ENCODE data around the gene AVPR2. TPM values are rescaled to one million over a fixed set of nuclear protein-coding genes. Genes with fewer than 3 reads are reported as not detected.

AVPR2 gene
- total RNA-seq, 1 experiment from 2014 or later: not detected

DNA sequence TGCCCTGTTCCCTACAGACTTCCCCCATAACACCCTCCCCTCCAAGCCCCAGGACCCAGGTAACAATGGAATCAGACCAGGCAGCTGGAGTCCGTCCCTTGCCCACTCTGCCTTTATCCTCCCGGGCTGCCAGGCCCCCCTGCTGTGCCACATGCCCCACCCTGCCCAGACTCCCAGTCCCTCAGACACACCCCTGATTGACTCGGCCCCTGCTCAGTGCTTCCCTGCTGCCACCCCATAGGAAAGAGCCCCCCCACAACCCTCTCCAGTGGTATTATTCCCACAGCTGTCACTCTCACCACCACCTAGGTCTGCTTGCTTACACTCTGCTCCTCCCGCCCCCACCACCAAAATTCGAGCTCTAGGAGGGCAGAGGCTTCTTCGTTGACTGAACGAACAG, 35.1 kb downstream of the AVPR2 start:
- no peaks in the 10 kb centered on the region for H3K36me3 ChIP-seq (ENCODE audit: low read depth, low read length)
- POLR2A ChIA-PET (ENCODE audit: unreplicated experiment): no interaction called here
- DNase-seq: no peak
- H3K4me3 ChIP-seq (ENCODE audit: low read length): no peak overlapping the region
- peaks cover 2% of the 10 kb centered on the region; the same call in 1 of the 2 replicates for H3K79me2 ChIP-seq (ENCODE audit: low read length)
- no peaks in the 10 kb centered on the region for H3K27me3 ChIP-seq (ENCODE audit: low read length)
- CTCF ChIA-PET: no interaction called here
- BruUV-seq (replicated peaks): no TSS peak
- no peak overlapping the region for H3K4me2 ChIP-seq (ENCODE audit: low read length)
- H3K9me3 ChIP-seq (ENCODE audit: low read length): no peaks in the 10 kb centered on the region
- no peak for ATAC-seq
- no peaks in the 10 kb centered on the region for H3K9me2 ChIP-seq (replicated peaks; ENCODE audit: low read length)
- H4K20me1 ChIP-seq (ENCODE audit: low read length): no peaks in the 10 kb centered on the region
- H3F3A ChIP-seq (ENCODE audit: low read length, unreplicated experiment): no peaks in the 10 kb centered on the region
- intact Hi-C loops (cut with micrococcal nuclease): no loop called here
- H3K9ac ChIP-seq (ENCODE audit: low read length): no peak overlapping the region
- H3K27ac ChIP-seq (ENCODE audit: low read length): no peak overlapping the region
- no peak for TF ChIP-seq EZH2phosphoT487 (IDR thresholded peaks at IDR 0.05; ENCODE audit: borderline replicate concordance, low read length)
- no peak for TF ChIP-seq EZH2 (IDR thresholded peaks at IDR 0.05; ENCODE audit: low read length, unreplicated experiment)
- no peak for TF ChIP-seq CTCF (conservative IDR thresholded peaks at IDR 0.05; ENCODE audit: low read depth, low read length)
- H3K4me1 ChIP-seq (ENCODE audit: insufficient read depth, low read length): no peaks in the 10 kb centered on the region
- H2AFZ ChIP-seq (ENCODE audit: low read length): no peak overlapping the region

GRCh38 chrX:153941336-153942252, 37.1 kb downstream of the AVPR2 start:
- Histone ChIP-seq H4K20me1 (ENCODE audit: low read length) (no peaks in the 10 kb centered on the region), H3K4me2 (ENCODE audit: low read length) (no peak overlapping the region), H3K9me2 (replicated peaks; ENCODE audit: low read length) (no peaks in the 10 kb centered on the region), H3K9me3 (ENCODE audit: low read length) (no peaks in the 10 kb centered on the region), H3K36me3 (ENCODE audit: low read depth, low read length) (no peaks in the 10 kb centered on the region), H3K4me1 (ENCODE audit: insufficient read depth, low read length) (no peaks in the 10 kb centered on the region), H3K79me2 (ENCODE audit: low read length) (no peaks in the 10 kb centered on the region), H3K27me3 (ENCODE audit: low read length) (no peaks in the 10 kb centered on the region), H3F3A (ENCODE audit: low read length, unreplicated experiment) (no peaks in the 10 kb centered on the region), H3K4me3 (ENCODE audit: low read length) (no peak overlapping the region), H3K27ac (ENCODE audit: low read length) (no peak overlapping the region), H3K9ac (ENCODE audit: low read length) (no peak overlapping the region), H2AFZ (ENCODE audit: low read length) (no peak overlapping the region)
- TF ChIP-seq EZH2 (IDR thresholded peaks at IDR 0.05; ENCODE audit: low read length, unreplicated experiment): no peak
- no peak for TF ChIP-seq CTCF (conservative IDR thresholded peaks at IDR 0.05; ENCODE audit: low read depth, low read length)
- ChIA-PET CTCF (no interaction called here), POLR2A (ENCODE audit: unreplicated experiment) (no interaction called here)
- intact Hi-C loops (cut with micrococcal nuclease): no loop called here
- BruUV-seq (replicated peaks): no TSS peak
- no peak for ATAC-seq
- DNase-seq: no peak

DNA sequence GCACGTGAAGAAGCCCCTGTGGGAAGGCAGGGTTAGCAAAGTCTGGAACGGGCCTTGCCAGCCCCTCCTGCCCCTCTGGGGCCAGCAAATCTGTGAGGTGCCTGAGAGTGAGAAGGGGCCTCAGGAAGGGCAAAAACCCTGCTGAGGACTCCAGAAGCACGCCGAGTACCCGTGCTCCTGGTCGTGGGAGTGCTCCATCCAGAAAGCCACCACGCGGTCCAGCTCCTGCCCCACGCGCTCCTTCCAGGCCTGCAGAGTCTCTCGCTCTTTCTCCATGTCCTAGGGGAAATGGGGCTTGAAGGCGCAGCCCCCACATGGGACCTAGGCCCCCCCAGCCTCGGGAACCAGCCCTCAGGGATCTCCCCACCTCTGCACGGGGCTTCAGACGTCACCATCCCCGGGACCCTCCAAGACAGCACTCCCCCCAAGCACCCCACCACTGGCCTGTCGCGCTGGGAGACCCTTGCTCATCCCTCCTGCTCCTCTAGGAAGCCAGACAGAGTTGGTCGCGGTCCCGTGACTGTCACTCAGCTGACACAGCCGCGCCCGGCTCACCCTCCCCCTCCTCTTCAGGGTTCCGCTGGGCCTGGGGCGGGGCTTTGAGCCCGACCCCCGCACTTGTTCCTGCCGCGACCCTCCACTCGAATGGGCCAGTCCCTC, 39.8 kb downstream of the AVPR2 start, which contains the start of gene RENBP:
RENBP (minus strand) TSS at position 504 of the 660 bp plus-strand sequence; CDS start at position 471, 33 bp downstream.
- CTCF ChIA-PET: no interaction called here
- no peak within 1 kb of the TSS for H3K4me3 ChIP-seq (ENCODE audit: low read length)
- H2AFZ ChIP-seq (ENCODE audit: low read length): no peak within 1 kb of the TSS
- no peaks in the 10 kb centered on the region; the same call in 1 of the 2 replicates for H3K36me3 ChIP-seq (ENCODE audit: low read depth, low read length)
- intact Hi-C loops (cut with micrococcal nuclease): no loop called here
- H3K9me2 ChIP-seq (replicated peaks; ENCODE audit: low read length): no peaks in the 10 kb centered on the region
- DNase-seq: no peak
- no peak within 1 kb of the TSS for H3K27ac ChIP-seq (ENCODE audit: low read length)
- no peaks in the 10 kb centered on the region for H3K79me2 ChIP-seq (ENCODE audit: low read length)
- POLR2A ChIA-PET (ENCODE audit: unreplicated experiment): no interaction called here
- H3K9ac ChIP-seq (ENCODE audit: low read length): no peak within 1 kb of the TSS
- no TSS peak for BruUV-seq (replicated peaks)
- no peak for ATAC-seq
- TF ChIP-seq CTCF (conservative IDR thresholded peaks at IDR 0.05; ENCODE audit: low read depth, low read length): no peak
- no peak for TF ChIP-seq EZH2phosphoT487 (IDR thresholded peaks at IDR 0.05; ENCODE audit: borderline replicate concordance, low read length)
- no peak for TF ChIP-seq EZH2 (IDR thresholded peaks at IDR 0.05; ENCODE audit: low read length, unreplicated experiment)
- no peaks in the 10 kb centered on the region for H3K27me3 ChIP-seq (ENCODE audit: low read length)
- H3K9me3 ChIP-seq (ENCODE audit: low read length): no peaks in the 10 kb centered on the region
- no peak within 1 kb of the TSS for H3K4me2 ChIP-seq (ENCODE audit: low read length)
- H3K4me1 ChIP-seq (ENCODE audit: insufficient read depth, low read length): no peaks in the 10 kb centered on the region
- no peaks in the 10 kb centered on the region for H3F3A ChIP-seq (ENCODE audit: low read length, unreplicated experiment)
- no peaks in the 10 kb centered on the region for H4K20me1 ChIP-seq (ENCODE audit: low read length)
